PC-3 (cell line): ENCODE data around the gene MMP14. TPM values are rescaled to one million over a fixed set of nuclear protein-coding genes. Genes with fewer than 3 reads are reported as not detected.

Experiments
- ATAC-seq: fragments of 200-7000 bp; cut with Tn5 transposase; 2 replicates; pipeline ENCODE4 v1.9.1; 2020; ENCODE audit warnings: mild to moderate bottlenecking, moderate library complexity
- BruUV-seq: library from RNA; stranded (reverse); fragments of 400-500 nt; replicated peaks from 2 replicates; lab custom pipeline; 2021; lab: Mats Ljungman, UMichigan
- CTCF ChIA-PET: fragments of 300-600 bp; sonication (Branson Sonifier 250); formaldehyde crosslinking; loops from one replicate; lab custom pipeline; 2022; ENCODE audit warnings: antibody characterized with exemption; lab: Charles Lee
- POLR2A ChIA-PET: fragments of 300-600 bp; sonication (Branson Sonifier 250); formaldehyde crosslinking; loops from one replicate; lab custom pipeline; 2022; ENCODE audit warnings: antibody characterized with exemption; ENCODE audit not compliant: unreplicated experiment; lab: Charles Lee
- DNase-seq: peaks from one replicate; pipeline ENCODE4 v3.0.0-alpha.2; 2015
- H2AFZ ChIP-seq: fragments of 300-600 bp; sonication (generic); 2 replicates; pipeline ENCODE4 v1.6.0; 2016; ENCODE audit warnings: antibody characterized with exemption, low read length
- H3F3A ChIP-seq: fragments of 300-600 bp; sonication (generic); one replicate; pipeline ENCODE4 v1.6.0; 2017; ENCODE audit warnings: antibody characterized with exemption, low read length, control low read depth, mild to moderate bottlenecking; ENCODE audit not compliant: unreplicated experiment
- H3K27ac ChIP-seq: fragments of 300-600 bp; sonication (generic); 2 replicates; pipeline ENCODE4 v1.5.1; 2016; ENCODE audit warnings: mild to moderate bottlenecking, low read length
- H3K27me3 ChIP-seq: fragments of 300-600 bp; sonication (generic); 2 replicates; pipeline ENCODE4 v1.6.1; 2016; ENCODE audit warnings: low read length, mixed read lengths
- H3K36me3 ChIP-seq: fragments of 300-600 bp; sonication (generic); 2 replicates; pipeline ENCODE4 v1.6.1; 2016; ENCODE audit warnings: low read depth, mixed run types, low read length, mixed read lengths
- H3K4me1 ChIP-seq: fragments of 300-600 bp; sonication (generic); 2 replicates; pipeline ENCODE4 v1.5.1; 2016; ENCODE audit warnings: low read length; ENCODE audit not compliant: insufficient read depth
- H3K4me2 ChIP-seq: fragments of 300-600 bp; sonication (generic); 2 replicates; pipeline ENCODE4 v1.6.0; 2016; ENCODE audit warnings: low read length
- H3K4me3 ChIP-seq: fragments of 300-600 bp; sonication (generic); 2 replicates; pipeline ENCODE4 v1.5.1; 2016; ENCODE audit warnings: mild to moderate bottlenecking, low read length, mixed read lengths
- H3K79me2 ChIP-seq: fragments of 300-600 bp; sonication (generic); 2 replicates; pipeline ENCODE4 v1.6.1; 2017; ENCODE audit warnings: low read length, mixed read lengths
- H3K9ac ChIP-seq: fragments of 300-600 bp; sonication (generic); 2 replicates; pipeline ENCODE4 v1.6.0; 2016; ENCODE audit warnings: mild to moderate bottlenecking, low read length
- H3K9me2 ChIP-seq: fragments of 300-600 bp; sonication (generic); replicated peaks from 2 replicates; pipeline ENCODE4 v1.6.1; 2016; ENCODE audit warnings: mixed run types, low read length, mixed read lengths
- H3K9me3 ChIP-seq: fragments of 300-600 bp; sonication (generic); 2 replicates; pipeline ENCODE4 v1.6.1; 2016; ENCODE audit warnings: low read length, mixed read lengths
- H4K20me1 ChIP-seq: fragments of 300-600 bp; sonication (generic); 2 replicates; pipeline ENCODE4 v1.6.1; 2016; ENCODE audit warnings: low read length, mixed read lengths
- CTCF ChIP-seq: fragments of 300-600 bp; sonication (generic); conservative IDR thresholded peaks from 2 replicates; pipeline ENCODE4 v1.5.1; 2017; ENCODE audit warnings: antibody characterized with exemption, low read depth, mild to moderate bottlenecking, low read length
- EZH2 ChIP-seq: fragments of 300-600 bp; sonication (generic); IDR thresholded peaks from one replicate; pipeline ENCODE4 v1.6.1; 2017; ENCODE audit warnings: antibody characterized with exemption, mild to moderate bottlenecking, low read length; ENCODE audit not compliant: unreplicated experiment
- EZH2phosphoT487 ChIP-seq: fragments of 300-600 bp; sonication (generic); IDR thresholded peaks from 2 replicates; pipeline ENCODE4 v1.6.1; 2018; ENCODE audit warnings: mild to moderate bottlenecking, antibody characterized with exemption, low read length, borderline replicate concordance
- intact Hi-C: fragments of 100-400 bp; cut with micrococcal nuclease; formaldehyde crosslinking; loops from 2 replicates; pipeline ENCODE4 v1.9.0; 2023
- total RNA-seq: library from RNA; depleted of rRNA; stranded (reverse); fragments of >200 nt; gene quantifications from 2 replicates; pipeline ENCODE4 v1.2.3, GENCODE V29; 2014

The MMP14 gene
- total RNA-seq, 1 experiment from 2014 or later, result 80.4 TPM

- Histone ChIP-seq H3K9ac (peak overlapping the region; percentile 76), H3K4me3 (peak overlapping the region; percentile 88), H3K4me1 (peaks cover 18% of the 10 kb centered on the region), H3K27ac (peak overlapping the region; percentile 32), H3K36me3 (peaks cover 27% of the 10 kb centered on the region; the same call in 1 of the 2 replicates), H3F3A (peaks cover 6% of the 10 kb centered on the region), H3K27me3 (no peaks in the 10 kb centered on the region), H3K9me2 (no peaks in the 10 kb centered on the region), H4K20me1 (no peaks in the 10 kb centered on the region), H3K79me2 (peaks cover 20% of the 10 kb centered on the region), H3K9me3 (no peaks in the 10 kb centered on the region), H2AFZ (peak overlapping the region; percentile 94), H3K4me2 (peak overlapping the region; percentile 94)
- ATAC-seq (no peak; the same call in 1 of the 2 replicates), DNase-seq (no peak)
- TF ChIP-seq CTCF (no peak; the same call in 1 of the 2 replicates), EZH2 (no peak), EZH2phosphoT487 (no peak)
- TSS peak; percentile 18 for BruUV-seq
- CTCF ChIA-PET, result interaction anchor here (0.9 kb wide), 1 partner anchor 9 kb away, joined by 6 read pairs; no protein-coding TSS in a partner anchor
- POLR2A ChIA-PET, result no interaction called here
- intact Hi-C loops, result loop anchor here (1.0 to 5.0 kb wide), 3 partner anchors 14 to 54 kb away; partner anchors contain the start of gene PRMT5
Observed at GRCh38 chr14:22872833-22873520, 36.6 kb downstream of the MMP14 start.

- H3K9me3 ChIP-seq, result no peaks in the 10 kb centered on the region
- H3K79me2 ChIP-seq, result peaks cover 20% of the 10 kb centered on the region
- peaks cover 27% of the 10 kb centered on the region; the same call in 1 of the 2 replicates for H3K36me3 ChIP-seq
- intact Hi-C loops, result no loop called here
- TF ChIP-seq EZH2phosphoT487 (no peak), EZH2 (no peak), CTCF (no peak)
- H3K4me2 ChIP-seq, result no peak overlapping the region
- H2AFZ ChIP-seq, result no peak overlapping the region
- H3K4me3 ChIP-seq, result no peak overlapping the region
- no peak overlapping the region for H3K9ac ChIP-seq
- no peaks in the 10 kb centered on the region for H3K9me2 ChIP-seq
- ChIA-PET POLR2A (no interaction called here), CTCF (no interaction called here)
- H3K27ac ChIP-seq, result no peak overlapping the region
- ATAC-seq (no peak), DNase-seq (no peak)
- no TSS peak for BruUV-seq
- no peaks in the 10 kb centered on the region for H4K20me1 ChIP-seq
- H3F3A ChIP-seq, result peaks cover 6% of the 10 kb centered on the region
- no peaks in the 10 kb centered on the region for H3K27me3 ChIP-seq
- H3K4me1 ChIP-seq, result peaks cover 18% of the 10 kb centered on the region
Observed at GRCh38 chr14:22875003-22875747, 38.8 kb downstream of the MMP14 start.
